ENCODE measurements around the gene CD99L2.

GRCh38 chrX:150856101-150856500 lies 42.4 kb downstream of the CD99L2 start:
- TF ChIP-seq CTCF (IDR thresholded peaks at IDR 0.05; ENCODE audit: low read depth, low read length, missing input control) = no peak
- no peak for TF ChIP-seq JUND (IDR thresholded peaks at IDR 0.05)
- TF ChIP-seq EGR1 (IDR thresholded peaks at IDR 0.05; ENCODE audit: low read depth in 2 of 2) = no peak
